GM21723 (cell line): ENCODE data around the gene EIF4E1B.
"Not testable (repeated sequence)": the region's sequence is repeated elsewhere in the genome, so short reads cannot be mapped to it uniquely, and the experiment has no call there.

Experiments used
- ATAC-seq: cut with Tn5 transposase; IDR thresholded peaks from one replicate; pipeline ENCODE4 v1.9.1; 2021; ENCODE audit warnings: mild to moderate bottlenecking, moderate library complexity; ENCODE audit not compliant: unreplicated experiment

EIF4E1B gene, protein sequence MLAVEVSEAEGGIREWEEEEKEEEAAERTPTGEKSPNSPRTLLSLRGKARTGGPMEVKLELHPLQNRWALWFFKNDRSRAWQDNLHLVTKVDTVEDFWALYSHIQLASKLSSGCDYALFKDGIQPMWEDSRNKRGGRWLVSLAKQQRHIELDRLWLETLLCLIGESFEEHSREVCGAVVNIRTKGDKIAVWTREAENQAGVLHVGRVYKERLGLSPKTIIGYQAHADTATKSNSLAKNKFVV

GRCh38 chr5:176629853-176630680 lies at the start of gene EIF4E1B, which contains the start of gene SNCB:
Gene EIF4E1B, plus strand, starts transcription at chr5:176630675. Its CDS starts 12,113 bp downstream, at chr5:176642788.
Gene SNCB, minus strand, starts transcription at chr5:176630534. Its CDS starts 880 bp downstream, at chr5:176629654.
- ATAC-seq: no peak

DNA sequence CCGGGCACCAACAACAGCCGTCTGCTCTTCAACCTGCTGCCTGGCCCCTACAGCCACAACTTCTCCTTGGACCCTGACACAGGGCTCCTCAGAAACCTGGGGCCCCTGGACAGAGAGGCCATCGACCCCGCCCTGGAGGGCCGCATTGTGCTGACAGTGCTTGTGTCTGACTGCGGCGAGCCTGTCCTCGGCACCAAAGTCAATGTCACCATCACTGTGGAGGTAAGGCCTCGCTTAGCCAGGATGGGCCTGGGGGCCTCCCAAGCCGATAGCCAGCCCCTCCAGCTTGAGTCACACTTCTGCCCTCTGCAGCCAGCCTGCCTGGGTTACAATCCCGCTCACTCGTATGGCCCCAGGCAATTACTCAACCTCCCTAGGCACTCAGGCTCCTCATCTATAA lies 49.1 kb upstream of the EIF4E1B start:
- no peak for ATAC-seq

DNA sequence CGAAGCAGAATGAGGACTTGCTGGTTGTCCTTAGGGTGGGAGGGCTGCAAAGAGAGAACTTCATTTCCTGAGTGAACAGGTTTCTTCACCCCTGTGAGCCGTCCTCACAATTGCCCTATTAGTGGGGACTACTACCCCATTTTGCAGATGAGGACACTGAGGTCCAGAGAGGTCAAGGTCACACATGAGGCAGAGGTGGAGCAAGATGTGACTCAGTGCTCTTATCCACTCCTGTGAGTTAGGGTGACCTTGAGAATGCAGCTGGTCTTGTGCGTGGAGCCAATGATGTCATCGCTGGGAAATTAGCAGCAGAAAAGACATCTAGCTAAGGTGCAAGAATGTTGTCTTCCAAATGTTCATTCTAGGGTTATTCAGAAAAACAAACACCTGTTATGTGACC lies 47.4 kb upstream of the EIF4E1B start:
- no peak for ATAC-seq

- ATAC-seq: no peak
Observed at GRCh38 chr5:176587398-176587797, 43.1 kb upstream of the EIF4E1B start.

DNA sequence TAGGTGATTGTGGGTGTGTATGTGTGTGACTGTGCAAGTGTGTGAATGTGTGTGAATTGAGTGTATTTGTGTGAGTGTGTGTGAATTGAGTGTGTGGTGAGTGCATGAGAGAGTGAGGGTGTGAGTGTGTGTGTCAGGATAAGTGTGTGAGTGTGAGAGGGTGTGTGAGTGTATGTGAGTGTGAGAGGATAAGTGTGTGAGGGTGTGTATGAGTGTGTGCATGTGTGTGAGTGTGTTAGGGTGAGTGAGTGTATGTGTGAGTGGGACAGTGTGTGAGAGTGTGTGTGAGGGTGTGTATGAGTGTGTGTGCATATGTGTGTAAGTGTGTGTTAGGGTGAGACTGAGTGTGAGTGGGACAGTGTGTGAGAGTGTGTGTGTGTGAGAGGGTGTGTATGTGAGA lies 42.2 kb upstream of the EIF4E1B start:
- no peak for ATAC-seq

DNA sequence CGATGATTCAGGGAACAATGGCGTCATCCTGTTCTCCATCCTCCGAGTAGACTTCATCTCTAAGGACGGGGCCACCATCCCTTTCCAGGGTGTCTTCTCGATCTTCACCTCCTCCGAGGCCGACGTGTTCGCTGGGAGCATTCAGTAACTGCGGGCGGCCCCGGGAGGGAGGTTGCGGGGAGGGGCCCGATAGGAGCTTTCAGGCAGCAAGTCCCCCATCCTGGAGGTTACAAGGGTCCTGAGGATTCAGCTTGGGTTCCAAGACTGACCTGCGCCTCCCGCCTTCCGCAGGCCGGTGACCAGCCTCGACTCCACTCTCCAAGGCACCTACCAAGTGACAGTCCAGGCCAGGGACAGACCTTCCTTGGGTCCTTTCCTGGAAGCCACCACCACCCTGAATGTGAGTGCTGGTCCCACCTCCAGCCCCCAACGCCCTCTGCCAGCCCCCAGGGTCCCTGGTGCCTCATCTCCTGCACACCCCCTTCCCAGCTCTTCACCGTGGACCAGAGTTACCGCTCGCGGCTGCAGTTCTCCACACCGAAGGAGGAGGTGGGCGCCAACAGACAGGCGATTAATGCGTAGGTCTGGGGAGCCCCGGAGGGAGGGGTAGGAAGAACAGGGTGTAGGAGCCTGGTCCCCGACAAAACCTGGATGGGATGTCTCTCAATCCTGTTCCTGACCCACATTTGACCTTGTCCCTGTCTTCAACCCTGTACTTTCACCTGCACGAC lies 41.3 kb upstream of the EIF4E1B start:
- no peak for ATAC-seq

DNA sequence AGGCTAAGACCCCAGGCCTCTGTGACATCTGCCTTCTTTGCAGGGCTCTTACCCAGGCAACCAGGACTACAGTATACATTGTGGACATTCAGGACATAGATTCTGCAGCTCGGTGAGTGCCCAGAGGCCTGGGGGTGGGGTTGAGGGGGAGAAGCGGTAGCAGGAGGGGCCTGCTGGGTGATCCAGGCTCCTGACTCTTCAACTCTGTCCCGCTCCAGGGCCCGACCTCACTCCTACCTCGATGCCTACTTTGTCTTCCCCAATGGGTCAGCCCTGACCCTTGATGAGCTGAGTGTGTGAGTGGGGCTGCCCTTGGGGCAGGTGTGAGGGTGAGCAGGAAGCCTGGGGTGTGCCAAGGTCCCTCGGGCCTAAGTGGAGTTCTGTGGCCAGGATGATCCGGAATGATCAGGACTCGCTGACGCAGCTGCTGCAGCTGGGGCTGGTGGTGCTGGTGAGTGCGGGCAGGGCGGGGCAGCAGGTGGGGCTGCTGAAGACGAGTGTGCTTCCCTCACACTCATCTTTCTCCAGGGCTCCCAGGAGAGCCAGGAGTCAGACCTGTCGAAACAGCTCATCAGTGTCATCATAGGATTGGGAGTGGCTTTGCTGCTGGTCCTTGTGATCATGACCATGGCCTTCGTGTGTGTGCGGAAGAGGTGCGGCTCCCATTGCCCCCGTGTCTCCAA lies 40.3 kb upstream of the EIF4E1B start:
- ATAC-seq: no peak

DNA sequence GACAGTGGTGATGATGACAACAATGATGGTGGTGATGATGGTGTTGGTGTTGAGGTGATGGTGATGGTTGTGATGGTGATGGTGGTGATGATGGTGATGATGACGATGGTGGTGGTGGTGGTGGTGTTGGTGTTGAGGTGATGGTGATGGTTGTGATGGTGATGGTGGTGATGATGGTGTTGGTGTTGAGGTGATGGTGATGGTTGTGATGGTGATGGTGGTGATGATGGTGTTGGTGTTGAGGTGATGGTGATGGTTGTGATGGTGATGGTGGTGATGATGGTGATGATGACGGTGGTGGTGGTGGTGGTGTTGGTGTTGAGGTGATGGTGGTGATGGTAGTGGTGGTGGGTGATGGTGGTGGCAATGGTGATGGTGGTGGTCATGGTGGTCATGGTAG lies 38.8 kb upstream of the EIF4E1B start:
- not testable (repeated sequence) for ATAC-seq

- no peak for ATAC-seq
Observed at GRCh38 chr5:176592573-176592972, 37.9 kb upstream of the EIF4E1B start.

- no peak for ATAC-seq
Observed at GRCh38 chr5:176593273-176593869, 37.1 kb upstream of the EIF4E1B start.

DNA sequence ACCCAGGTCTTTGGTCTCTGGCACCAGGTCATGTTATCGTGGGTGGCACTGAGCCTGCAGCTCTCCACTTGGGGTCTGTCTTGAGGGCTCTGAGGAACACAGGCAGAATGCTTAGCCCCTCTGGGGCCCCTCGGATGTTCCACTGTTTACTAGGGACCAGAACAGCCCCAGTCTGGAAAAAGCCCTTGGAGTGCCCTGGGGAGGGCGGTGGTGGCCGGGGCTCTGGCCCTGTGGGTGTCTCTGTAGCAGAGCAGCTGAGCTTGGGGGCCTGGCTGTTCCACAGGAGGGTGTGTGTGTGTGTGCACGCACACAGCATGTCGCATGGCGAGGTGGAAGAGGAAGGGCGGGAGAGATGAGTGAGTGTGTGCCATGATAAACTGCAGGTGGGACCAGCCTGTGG lies 35.9 kb upstream of the EIF4E1B start:
- no peak for ATAC-seq

GRCh38 chr5:176595386-176595943 lies 35.0 kb upstream of the EIF4E1B start:
- no peak for ATAC-seq

DNA sequence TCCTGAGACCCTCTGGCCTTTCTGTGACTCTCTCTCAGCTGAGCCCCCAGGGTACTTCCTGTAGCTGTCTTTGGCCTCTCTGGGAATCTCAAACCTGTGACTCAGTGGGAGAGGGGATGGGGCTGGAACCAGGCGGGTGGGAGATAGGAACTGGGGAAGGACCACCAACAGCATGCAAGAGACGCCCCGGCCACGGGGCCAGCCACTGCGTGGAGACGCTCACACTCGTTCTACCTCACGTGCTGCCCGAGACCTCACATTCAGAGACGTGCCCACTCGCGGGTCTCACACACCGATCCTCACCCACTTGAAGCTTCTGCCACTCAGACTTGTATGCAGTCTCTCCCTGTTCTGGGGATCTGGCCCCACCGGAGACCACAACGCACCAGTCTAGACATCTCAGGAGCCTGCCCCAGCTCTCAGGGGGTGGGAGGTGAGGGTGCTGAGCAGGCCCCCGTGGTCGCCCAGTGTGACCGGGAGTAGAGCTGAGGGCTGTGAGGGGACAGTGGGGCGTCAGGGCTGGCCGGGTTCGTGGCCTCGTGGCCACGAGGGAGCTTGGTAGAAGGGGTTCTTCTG lies 34.3 kb upstream of the EIF4E1B start:
- no peak for ATAC-seq

- ATAC-seq: peak; percentile 74
Observed at GRCh38 chr5:176596689-176597416, 33.6 kb upstream of the EIF4E1B start.

DNA sequence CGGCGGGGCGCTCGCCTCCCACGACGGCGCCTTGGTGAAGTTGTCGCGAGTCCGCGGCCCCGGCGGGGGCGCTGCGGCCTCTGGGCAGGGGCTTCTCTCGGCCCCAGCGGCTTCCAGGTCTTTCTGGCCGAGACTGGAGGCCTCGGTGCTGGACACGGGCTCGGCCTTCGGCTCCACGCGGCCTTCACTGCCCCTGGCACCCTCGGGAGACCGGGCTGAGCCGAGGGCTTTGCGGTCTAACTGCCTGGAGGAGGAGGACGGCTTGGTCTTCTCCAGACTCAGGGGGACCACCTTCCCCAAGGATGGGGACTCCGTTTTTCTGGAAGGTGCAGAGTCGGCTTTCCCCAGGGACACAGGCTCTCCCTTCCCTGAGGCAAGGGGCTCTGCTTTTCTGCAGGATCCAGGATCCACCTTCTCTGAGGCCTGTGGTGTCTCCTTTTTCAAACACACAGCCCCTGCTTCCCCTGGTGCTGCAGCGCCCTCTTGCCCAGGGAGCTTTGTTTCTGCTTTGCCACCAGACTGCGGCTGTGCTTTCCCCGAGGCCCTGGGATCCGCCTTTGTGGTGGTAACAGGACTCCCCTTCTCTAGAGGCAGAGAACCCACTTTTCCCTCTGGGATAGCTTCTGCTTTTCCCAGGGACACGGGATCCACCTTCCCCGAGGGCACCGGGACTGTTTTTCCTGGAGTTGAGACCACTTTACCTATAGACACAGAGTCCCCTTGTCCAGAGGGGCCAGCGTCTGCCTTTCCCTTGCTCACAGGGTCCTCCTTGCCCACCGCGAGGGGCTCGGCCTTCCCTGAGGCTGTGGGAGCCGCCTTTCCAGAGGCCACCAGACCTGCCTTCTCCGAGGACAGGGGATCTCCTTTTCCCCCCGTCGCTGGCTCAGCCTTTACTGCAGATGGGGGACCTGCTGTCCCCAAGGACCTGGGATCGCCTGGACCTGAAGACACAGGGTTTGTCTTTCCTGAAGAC lies 32.8 kb upstream of the EIF4E1B start:
- no peak for ATAC-seq

DNA sequence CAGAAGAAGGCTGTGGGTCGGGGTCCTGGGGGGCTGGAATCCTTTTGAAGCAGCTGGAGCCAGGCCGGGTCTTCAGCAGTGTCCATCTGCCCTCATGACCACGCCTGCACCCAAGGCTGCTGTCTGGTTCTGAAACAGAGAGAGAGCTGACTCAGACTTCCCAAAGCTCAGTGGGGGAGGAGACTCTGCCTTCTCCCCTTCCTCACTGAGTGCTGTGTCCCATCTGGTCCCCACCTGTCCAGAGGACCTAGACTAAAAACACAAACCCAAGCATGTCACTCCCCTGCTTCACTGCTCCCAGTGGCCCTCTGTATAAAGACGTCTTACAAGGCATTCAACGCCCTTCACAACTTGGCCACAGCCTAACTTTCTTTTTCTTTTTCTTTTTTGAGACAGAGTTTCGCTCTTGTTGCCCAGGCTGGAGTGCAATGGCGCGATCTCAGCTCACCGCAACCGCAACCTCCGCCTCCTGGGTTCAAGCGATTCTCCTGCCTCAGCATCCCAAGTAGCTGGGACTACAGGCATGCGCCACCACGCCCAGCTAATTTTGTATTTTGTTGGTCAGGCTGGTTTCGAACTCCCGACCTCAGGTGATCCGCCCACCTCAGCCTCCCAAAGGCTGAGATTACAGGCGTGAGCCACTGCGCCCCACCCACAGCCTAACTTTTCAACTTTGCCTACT lies 30.6 kb upstream of the EIF4E1B start:
- not testable (repeated sequence) for ATAC-seq

- no peak for ATAC-seq
Observed at GRCh38 chr5:176601901-176602482, 28.5 kb upstream of the EIF4E1B start.
